Keratinocyte (primary cell): ENCODE measurements around the gene CPLX3. TPM values are rescaled to one million over a fixed set of nuclear protein-coding genes. Genes with fewer than 3 reads are reported as not detected.
A peak's percentile ranks its signal among the peaks of the same experiment; 100 is the strongest.

Experiments used
- DNase-seq: peaks from one replicate; pipeline ENCODE4 v3.0.0-alpha.2; 2011; ENCODE audit warnings: low read depth, missing footprints, low spot score
- FAIRE-seq: peaks from 2 replicates; lab custom pipeline; 2011; peaks lifted over from hg19 to GRCh38; lab: Jason Lieb, UNC
- H2AFZ ChIP-seq: 2 replicates; pipeline ENCODE4 v1.6.0; 2012; ENCODE audit warnings: low read length, control low read depth, inconsistent platforms; ENCODE audit not compliant: control insufficient read depth
- H3K27ac ChIP-seq: 2 replicates; pipeline ENCODE4 v1.5.1; 2011; ENCODE audit warnings: low read length; ENCODE audit not compliant: control insufficient read depth, insufficient read depth
- H3K27me3 ChIP-seq: 3 replicates; pipeline ENCODE4 v1.6.0; 2011; ENCODE audit warnings: low read length; ENCODE audit not compliant: control insufficient read depth, insufficient read depth; ENCODE audit errors: extremely low read depth
- H3K36me3 ChIP-seq, 2 experiments: 2 replicates in 1 of 2; 3 replicates in 1 of 2; pipeline ENCODE4 v1.5.1; 2011; ENCODE audit warnings: low read length in 2 of 2, mild to moderate bottlenecking in 1 of 2; ENCODE audit not compliant: control insufficient read depth in 2 of 2, insufficient read depth in 2 of 2; ENCODE audit errors: extremely low read depth in 1 of 2
- H3K4me1 ChIP-seq: 3 replicates; pipeline ENCODE4 v1.5.1; 2011; ENCODE audit warnings: low read length; ENCODE audit not compliant: control insufficient read depth, insufficient read depth; ENCODE audit errors: extremely low read depth
- H3K4me2 ChIP-seq: 3 replicates; pipeline ENCODE4 v1.6.0; 2011; ENCODE audit warnings: low read depth, low read length; ENCODE audit not compliant: control insufficient read depth, insufficient read depth; ENCODE audit errors: extremely low read depth
- H3K4me3 ChIP-seq, 3 experiments: fragments of 200-600 bp in 1 of 3; sonication (generic) in 1 of 3; 2 replicates in 2 of 3; 3 replicates in 1 of 3; pipeline ENCODE4 v1.5.1; 2011 to 2016; ENCODE audit warnings: low read length in 3 of 3, mild to moderate bottlenecking in 3 of 3, control low read depth in 2 of 3, inconsistent platforms in 1 of 3, low read depth in 1 of 3, mixed read lengths in 1 of 3, mixed run types in 1 of 3, moderate library complexity in 1 of 3; ENCODE audit not compliant: control insufficient read depth in 2 of 3, insufficient read depth in 2 of 3; ENCODE audit errors: extremely low read depth in 1 of 3
- H3K79me2 ChIP-seq: 2 replicates; pipeline ENCODE4 v1.6.0; 2012; ENCODE audit warnings: low read length; ENCODE audit not compliant: control insufficient read depth, insufficient read depth
- H3K9ac ChIP-seq: 3 replicates; pipeline ENCODE4 v1.6.0; 2011; ENCODE audit warnings: low read length; ENCODE audit not compliant: control insufficient read depth, insufficient read depth; ENCODE audit errors: extremely low read depth
- H3K9me1 ChIP-seq: 3 replicates; pipeline ENCODE4 v1.6.0; 2011; ENCODE audit warnings: low read length; ENCODE audit not compliant: control insufficient read depth, insufficient read depth; ENCODE audit errors: extremely low read depth
- H3K9me3 ChIP-seq: 2 replicates; pipeline ENCODE4 v1.5.1; 2012; ENCODE audit warnings: low read depth, low read length; ENCODE audit not compliant: control insufficient read depth
- H4K20me1 ChIP-seq: 3 replicates; pipeline ENCODE4 v1.6.0; 2011; ENCODE audit warnings: low read length; ENCODE audit not compliant: control insufficient read depth, insufficient read depth; ENCODE audit errors: extremely low read depth
- EZH2 ChIP-seq: IDR thresholded peaks from one replicate; pipeline ENCODE4 v1.6.1; 2012; ENCODE audit warnings: inconsistent platforms, mild to moderate bottlenecking, low read length, moderate library complexity
- dilution Hi-C: fragments of 300-500 bp; cut with MboI; formaldehyde crosslinking; loops from one replicate; pipeline ENCODE4 v1.7.0; 2020; ENCODE audit warnings: low sequenced_read_pairs; ENCODE audit not compliant: extremely low pct_ligation_motif_present
- polyA plus RNA-seq, 5 experiments: library from polyadenylated mRNA; depleted of rRNA in 3 of 5; stranded (reverse) in 3 of 5; stranded (forward) in 1 of 5; unstranded in 1 of 5; fragments of >200 nt; gene quantifications; 1 replicate in 1 of 5; 2 replicates in 3 of 5; 3 replicates in 1 of 5; pipeline versions ENCODE4 v1.2.1 to v1.2.3, GENCODE V29; 2011 to 2012; ENCODE audit warnings: missing spikeins in 2 of 5, low read depth in 1 of 5, low replicate concordance in 1 of 5
- TF ChIP-seq, protein P1 (sequence below), 3 experiments: IDR thresholded peaks in 1 of 3; conservative IDR thresholded peaks in 1 of 3; optimal IDR thresholded peaks in 1 of 3; 2 replicates in 2 of 3; 3 replicates in 1 of 3; pipeline versions ENCODE3 to v1.5.1; 2011; ENCODE audit warnings: low read length in 3 of 3, mild to moderate bottlenecking in 3 of 3, moderate library complexity in 2 of 3, control low read depth in 1 of 3, inconsistent platforms in 1 of 3; ENCODE audit not compliant: insufficient read depth in 2 of 3; ENCODE audit errors: extremely low read depth in 1 of 3

Gene CPLX3
- polyA plus RNA-seq, 1 donor (not counting 4 experiments of a cell fraction or from before 2014, with no cell fraction given) = not detected

DNA sequence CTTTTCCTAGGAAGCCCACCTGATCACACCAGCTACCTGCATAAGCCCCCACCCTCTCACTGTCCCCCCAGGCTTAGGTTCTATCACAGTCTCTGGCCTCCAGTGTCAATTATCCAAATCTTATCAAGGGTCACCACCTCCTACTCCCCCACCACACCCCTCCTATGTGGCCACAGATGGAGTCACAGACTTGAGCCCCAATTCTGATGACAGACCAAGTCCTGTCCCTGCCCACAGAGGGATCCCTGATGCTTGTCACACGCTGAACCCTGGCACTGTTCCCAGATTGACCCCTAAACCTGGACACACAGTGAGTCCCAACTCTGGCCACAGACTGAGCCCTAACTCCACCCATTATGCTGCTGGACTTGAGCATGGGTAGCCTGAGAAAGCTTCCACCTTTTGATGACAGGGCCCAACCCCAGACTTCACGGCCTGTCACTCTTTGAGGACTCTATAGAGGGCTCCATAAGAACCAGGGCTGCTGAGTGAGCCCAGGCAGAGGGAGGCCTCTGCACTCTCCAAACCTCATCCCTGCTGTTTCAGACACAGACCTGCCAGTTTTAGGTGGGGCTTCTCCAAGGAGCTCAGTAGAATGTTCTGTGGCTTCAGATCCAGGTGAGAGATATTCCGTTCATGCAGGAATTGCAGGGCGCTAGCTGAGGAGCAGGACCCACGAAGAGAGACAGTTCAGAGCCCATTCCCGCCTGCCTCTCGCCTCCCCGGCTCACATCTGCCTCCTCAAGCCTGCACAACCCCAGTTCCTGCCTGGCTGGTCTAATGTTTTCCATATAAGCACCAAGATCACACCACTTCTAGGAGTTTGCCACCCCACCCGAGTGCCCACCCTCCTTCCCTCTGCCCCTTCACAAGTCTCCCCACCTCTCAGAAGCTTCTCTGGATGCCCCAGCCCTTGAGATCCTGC is 14.7 kb downstream of the CPLX3 start:
- no peaks in the 10 kb centered on the region for H4K20me1 ChIP-seq
- no peak overlapping the region for H3K27ac ChIP-seq
- no peaks in the 10 kb centered on the region for H3K9me1 ChIP-seq
- dilution Hi-C loops = no loop called here
- H2AFZ ChIP-seq = no peak overlapping the region
- no peaks in the 10 kb centered on the region for H3K27me3 ChIP-seq
- no peak overlapping the region for H3K9ac ChIP-seq
- TF ChIP-seq, protein P1, sequence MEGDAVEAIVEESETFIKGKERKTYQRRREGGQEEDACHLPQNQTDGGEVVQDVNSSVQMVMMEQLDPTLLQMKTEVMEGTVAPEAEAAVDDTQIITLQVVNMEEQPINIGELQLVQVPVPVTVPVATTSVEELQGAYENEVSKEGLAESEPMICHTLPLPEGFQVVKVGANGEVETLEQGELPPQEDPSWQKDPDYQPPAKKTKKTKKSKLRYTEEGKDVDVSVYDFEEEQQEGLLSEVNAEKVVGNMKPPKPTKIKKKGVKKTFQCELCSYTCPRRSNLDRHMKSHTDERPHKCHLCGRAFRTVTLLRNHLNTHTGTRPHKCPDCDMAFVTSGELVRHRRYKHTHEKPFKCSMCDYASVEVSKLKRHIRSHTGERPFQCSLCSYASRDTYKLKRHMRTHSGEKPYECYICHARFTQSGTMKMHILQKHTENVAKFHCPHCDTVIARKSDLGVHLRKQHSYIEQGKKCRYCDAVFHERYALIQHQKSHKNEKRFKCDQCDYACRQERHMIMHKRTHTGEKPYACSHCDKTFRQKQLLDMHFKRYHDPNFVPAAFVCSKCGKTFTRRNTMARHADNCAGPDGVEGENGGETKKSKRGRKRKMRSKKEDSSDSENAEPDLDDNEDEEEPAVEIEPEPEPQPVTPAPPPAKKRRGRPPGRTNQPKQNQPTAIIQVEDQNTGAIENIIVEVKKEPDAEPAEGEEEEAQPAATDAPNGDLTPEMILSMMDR (optimal IDR thresholded peaks at IDR 0.05 in 1 of 3, IDR thresholded peaks at IDR 0.05 in 1 of 3, conservative IDR thresholded peaks at IDR 0.05 in 1 of 3; ENCODE audit: extremely low read depth in 1 of 3, insufficient read depth in 2 of 3, low read length in 3 of 3) = no peak
- no peak for TF ChIP-seq EZH2
- no peaks in the 10 kb centered on the region for H3K79me2 ChIP-seq
- no peak overlapping the region for H3K4me2 ChIP-seq
- DNase-seq = no peak
- FAIRE-seq = no peak
- H3K4me1 ChIP-seq = peaks cover 14% of the 10 kb centered on the region
- H3K4me3 ChIP-seq = no peak overlapping the region
- H3K9me3 ChIP-seq = no peaks in the 10 kb centered on the region
- peaks cover 4 to 13% of the 10 kb centered on the region in 2 experiments for H3K36me3 ChIP-seq

DNA sequence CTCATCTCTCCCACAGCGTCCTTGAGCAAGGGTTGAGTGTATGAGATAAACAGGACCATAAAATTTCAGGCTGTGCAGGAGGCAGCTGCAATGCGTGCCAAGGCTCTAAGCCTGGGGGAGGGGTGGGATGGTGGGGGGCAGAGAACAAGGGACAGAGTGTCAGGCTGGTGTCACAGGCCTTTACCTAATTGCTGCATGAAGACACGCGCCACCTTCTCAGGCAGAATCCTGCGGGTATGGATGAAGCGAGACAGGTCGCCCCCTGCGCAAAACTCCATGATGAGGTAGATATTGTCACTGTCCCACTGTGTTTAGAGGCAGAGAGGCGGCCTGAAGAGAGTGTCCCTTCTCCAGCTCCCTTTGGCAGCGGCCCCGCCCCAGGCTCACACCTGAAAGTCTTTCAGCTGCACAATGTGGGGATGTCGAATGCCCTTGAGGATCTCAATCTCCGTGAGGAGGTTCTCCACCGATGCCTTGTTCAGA is 15.5 kb downstream of the CPLX3 start:
- H3K36me3 ChIP-seq = peaks cover 4 to 13% of the 10 kb centered on the region in 2 experiments

More for the DNA sequence above, 15.5 kb downstream of the CPLX3 start:
- Histone ChIP-seq H3K4me2 (peak overlapping the region; percentile 87), H3K9me1 (no peaks in the 10 kb centered on the region), H3K4me1 (peaks cover 14% of the 10 kb centered on the region), H3K9ac (peak overlapping the region; percentile 15), H3K79me2 (no peaks in the 10 kb centered on the region), H3K4me3 (peak overlapping the region; percentile 77 to 92 (median 87)), H3K9me3 (no peaks in the 10 kb centered on the region), H4K20me1 (no peaks in the 10 kb centered on the region), H3K27me3 (no peaks in the 10 kb centered on the region), H2AFZ (no peak overlapping the region), H3K27ac (no peak overlapping the region)
- FAIRE-seq (no peak), DNase-seq (no peak)
- no peak for TF ChIP-seq EZH2
- TF ChIP-seq, protein P1 (optimal IDR thresholded peaks at IDR 0.05 in 1 of 3, IDR thresholded peaks at IDR 0.05 in 1 of 3, conservative IDR thresholded peaks at IDR 0.05 in 1 of 3; ENCODE audit: extremely low read depth in 1 of 3, insufficient read depth in 2 of 3, low read length in 3 of 3) = no peak
- dilution Hi-C loops = no loop called here
